MCF 10A (cell line): ENCODE measurements around the gene HERC2. TPM values are rescaled to one million over a fixed set of nuclear protein-coding genes. Genes with fewer than 3 reads are reported as not detected.
"Not testable (repeated sequence)": the region's sequence is repeated elsewhere in the genome, so short reads cannot be mapped to it uniquely, and the experiment has no call there.

Experiments
- BruUV-seq: library from RNA; stranded (reverse); fragments of 400-500 nt; replicated peaks from 2 replicates; lab custom pipeline; 2021; lab: Mats Ljungman, UMichigan
- CTCF ChIA-PET: fragments of 300-600 bp; sonication (Branson Sonifier 250); formaldehyde crosslinking; extraction: SDS; loops from one replicate; lab custom pipeline; 2021; ENCODE audit warnings: antibody characterized with exemption, inconsistent platforms; lab: Yijun Ruan, JAX
- POLR2A ChIA-PET: fragments of 300-600, 350-650 bp; sonication (Branson Sonifier 250); formaldehyde crosslinking; extraction: SDS; loops from one replicate; lab custom pipeline; 2020; ENCODE audit warnings: antibody characterized with exemption, inconsistent platforms; lab: Yijun Ruan, JAX
- DNase-seq: peaks from one replicate; pipeline ENCODE4 v3.0.0-alpha.2; 2018; ENCODE audit not compliant: unreplicated experiment
- H3K27ac Mint-ChIP-seq: one replicate; pipeline ENCODE4 v1.8.0; 2022; ENCODE audit warnings: mild to moderate bottlenecking, low read depth, mixed read lengths; ENCODE audit not compliant: unreplicated experiment
- H3K27me3 Mint-ChIP-seq: one replicate; pipeline ENCODE4 v1.8.0; 2022; ENCODE audit warnings: mixed read lengths; ENCODE audit not compliant: insufficient read depth, unreplicated experiment
- H3K36me3 Mint-ChIP-seq: one replicate; pipeline ENCODE4 v1.8.0; 2022; ENCODE audit warnings: mild to moderate bottlenecking, moderate library complexity, mixed read lengths; ENCODE audit not compliant: insufficient read depth, unreplicated experiment
- H3K4me1 Mint-ChIP-seq: one replicate; pipeline ENCODE4 v1.8.0; 2022; ENCODE audit warnings: mixed read lengths; ENCODE audit not compliant: insufficient read depth, unreplicated experiment
- H3K4me3 Mint-ChIP-seq: one replicate; pipeline ENCODE4 v1.8.0; 2022; ENCODE audit warnings: mild to moderate bottlenecking, moderate library complexity, mixed read lengths; ENCODE audit not compliant: unreplicated experiment
- H3K9me3 Mint-ChIP-seq: one replicate; pipeline ENCODE4 v1.8.0; 2022; ENCODE audit warnings: mixed read lengths; ENCODE audit not compliant: unreplicated experiment
- intact Hi-C: fragments of 100-400 bp; cut with micrococcal nuclease; formaldehyde crosslinking; loops from 2 replicates; pipeline ENCODE4 v1.14.1; 2022
- total RNA-seq: library from RNA; stranded (reverse); gene quantifications from 2 replicates; pipeline ENCODE4 v1.2.3, GENCODE V29; 2022
- TF ChIP-seq, protein P1 (sequence below): fragments of 200-600 bp; IDR thresholded peaks from one replicate; pipeline ENCODE4 v1.8.0; 2022; ENCODE audit warnings: antibody characterized with exemption, mild to moderate bottlenecking; ENCODE audit not compliant: unreplicated experiment

The HERC2 gene
- total RNA-seq, 1 experiment from 2014 or later: 65.2 TPM

- intact Hi-C loops: loop anchor here (1.0 to 10.0 kb wide), 3 partner anchors 851 to 1234 kb away; partner anchors contain the start of gene NSMCE3
- H3K4me3 Mint-ChIP-seq: no peak overlapping the region
- ChIA-PET CTCF (interaction anchor here (0.6 to 1.9 kb wide), 12 partner anchors 9 to 1242 kb away, joined by 3 to 18 read pairs (median 4); no protein-coding TSS in a partner anchor), POLR2A (no interaction called here)
- H3K36me3 Mint-ChIP-seq: peaks cover 44% of the 10 kb centered on the region
- peaks cover 5% of the 10 kb centered on the region for H3K4me1 Mint-ChIP-seq
- TF ChIP-seq, protein P1, sequence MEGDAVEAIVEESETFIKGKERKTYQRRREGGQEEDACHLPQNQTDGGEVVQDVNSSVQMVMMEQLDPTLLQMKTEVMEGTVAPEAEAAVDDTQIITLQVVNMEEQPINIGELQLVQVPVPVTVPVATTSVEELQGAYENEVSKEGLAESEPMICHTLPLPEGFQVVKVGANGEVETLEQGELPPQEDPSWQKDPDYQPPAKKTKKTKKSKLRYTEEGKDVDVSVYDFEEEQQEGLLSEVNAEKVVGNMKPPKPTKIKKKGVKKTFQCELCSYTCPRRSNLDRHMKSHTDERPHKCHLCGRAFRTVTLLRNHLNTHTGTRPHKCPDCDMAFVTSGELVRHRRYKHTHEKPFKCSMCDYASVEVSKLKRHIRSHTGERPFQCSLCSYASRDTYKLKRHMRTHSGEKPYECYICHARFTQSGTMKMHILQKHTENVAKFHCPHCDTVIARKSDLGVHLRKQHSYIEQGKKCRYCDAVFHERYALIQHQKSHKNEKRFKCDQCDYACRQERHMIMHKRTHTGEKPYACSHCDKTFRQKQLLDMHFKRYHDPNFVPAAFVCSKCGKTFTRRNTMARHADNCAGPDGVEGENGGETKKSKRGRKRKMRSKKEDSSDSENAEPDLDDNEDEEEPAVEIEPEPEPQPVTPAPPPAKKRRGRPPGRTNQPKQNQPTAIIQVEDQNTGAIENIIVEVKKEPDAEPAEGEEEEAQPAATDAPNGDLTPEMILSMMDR: peak; percentile 71
- H3K9me3 Mint-ChIP-seq: no peaks in the 10 kb centered on the region
- peak; percentile 75 for DNase-seq
- no peaks in the 10 kb centered on the region for H3K27me3 Mint-ChIP-seq
- H3K27ac Mint-ChIP-seq: no peak overlapping the region
- BruUV-seq: no TSS peak
These were observed 198.5 kb downstream of the HERC2 start for GRCh38 chr15:28123408-28124023.

DNA sequence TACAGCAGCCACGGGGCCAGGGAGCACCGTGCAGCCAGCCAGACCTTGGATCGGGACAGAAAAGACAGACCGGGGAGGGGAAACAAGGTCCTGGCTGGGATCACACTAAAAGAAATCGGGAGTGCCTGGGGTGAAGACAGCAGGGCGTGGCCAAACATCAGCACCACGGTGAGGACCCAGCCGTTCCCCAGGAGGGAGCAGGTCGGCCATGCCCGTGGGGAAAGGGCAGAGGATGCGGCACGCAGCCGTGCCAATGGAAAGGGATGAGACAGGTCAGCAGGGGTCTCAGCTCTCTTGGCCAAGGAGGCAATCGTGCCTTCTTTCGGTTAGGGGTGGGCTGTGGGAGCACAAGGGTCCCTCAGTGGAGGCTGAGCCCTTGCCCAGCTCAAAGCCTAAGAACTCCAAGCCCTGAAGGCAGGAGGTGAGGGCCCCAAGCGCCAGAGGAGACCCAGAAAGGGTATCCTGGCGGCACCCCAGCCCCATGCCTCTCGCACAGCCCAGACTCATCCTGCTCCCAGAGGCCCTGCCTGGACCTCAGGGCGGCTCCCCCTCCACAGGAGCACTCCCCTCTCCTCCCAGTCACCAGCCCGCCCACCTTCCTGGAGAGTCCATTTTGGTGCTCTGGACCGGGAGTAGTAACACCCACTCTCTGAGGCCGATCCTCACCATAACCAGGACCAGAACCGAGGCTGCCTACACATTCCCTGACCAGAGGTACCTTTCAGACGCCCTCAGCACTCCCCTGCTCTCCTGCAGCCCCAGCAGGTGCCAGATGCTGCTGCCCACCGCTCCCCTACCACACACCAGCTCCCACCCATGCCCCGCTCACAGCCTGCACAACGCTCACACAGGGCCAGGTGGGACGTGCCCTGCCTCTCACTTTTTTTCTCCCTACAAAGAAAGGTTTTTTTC is 199.7 kb downstream of the HERC2 start:
- no peak overlapping the region for H3K27ac Mint-ChIP-seq
- intact Hi-C loops: loop anchor here (5.0 to 10.0 kb wide), 2 partner anchors 853 to 1145 kb away; partner anchors contain the start of gene NSMCE3
- peaks cover 5% of the 10 kb centered on the region for H3K4me1 Mint-ChIP-seq
- CTCF ChIA-PET: interaction anchor here (0.6 to 1.9 kb wide), 5 partner anchors 8 to 1241 kb away, joined by 4 to 18 read pairs (median 4); no protein-coding TSS in a partner anchor
- H3K9me3 Mint-ChIP-seq: no peaks in the 10 kb centered on the region
- H3K36me3 Mint-ChIP-seq: peaks cover 56% of the 10 kb centered on the region
- DNase-seq: no peak
- H3K27me3 Mint-ChIP-seq: no peaks in the 10 kb centered on the region
- no TSS peak for BruUV-seq
- TF ChIP-seq, protein P1: no peak
- POLR2A ChIA-PET: interaction anchor here (0.6 kb wide), 1 partner anchor 811 kb away, joined by 3 read pairs; no protein-coding TSS in a partner anchor
- H3K4me3 Mint-ChIP-seq: no peak overlapping the region

DNA sequence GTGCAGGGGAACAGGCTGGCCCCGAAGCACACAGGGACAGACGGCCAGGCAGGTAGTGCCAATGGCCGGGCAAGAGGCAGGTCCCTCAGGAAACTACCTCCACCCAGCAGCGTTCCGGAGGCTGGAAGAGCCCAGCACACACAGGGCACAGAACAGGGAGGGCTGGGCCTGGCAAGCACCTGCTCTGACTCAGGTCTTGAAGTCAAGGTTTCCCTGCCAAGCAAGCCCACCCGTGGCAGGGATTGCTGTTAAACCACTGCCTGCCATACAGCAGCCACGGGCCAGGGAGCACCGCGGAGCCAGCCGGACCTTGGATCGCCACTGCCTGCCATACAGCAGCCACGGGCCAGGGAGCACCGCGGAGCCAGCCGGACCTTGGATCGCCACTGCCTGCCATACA is 200.4 kb downstream of the HERC2 start:
- CTCF ChIA-PET: interaction anchor here (0.6 kb wide), 1 partner anchor 1211 kb away, joined by 4 read pairs; no protein-coding TSS in a partner anchor
- H3K9me3 Mint-ChIP-seq, H3K4me3 Mint-ChIP-seq, H3K27ac Mint-ChIP-seq, DNase-seq, BruUV-seq, H3K4me1 Mint-ChIP-seq, H3K27me3 Mint-ChIP-seq, POLR2A ChIA-PET: not testable (repeated sequence)
- intact Hi-C loops: loop anchor here (5.0 to 10.0 kb wide), 2 partner anchors 853 to 1146 kb away; partner anchors contain the start of gene NSMCE3
- H3K36me3 Mint-ChIP-seq: peaks cover 62% of the 10 kb centered on the region

GRCh38 chr15:28120359-28120640 is 201.7 kb downstream of the HERC2 start:
- H3K36me3 Mint-ChIP-seq: peaks cover 74% of the 10 kb centered on the region
- intact Hi-C loops: loop anchor here (5.0 to 10.0 kb wide), 2 partner anchors 855 to 1147 kb away; partner anchors contain the start of gene NSMCE3
- no peak overlapping the region for H3K27ac Mint-ChIP-seq
- BruUV-seq: no TSS peak
- H3K9me3 Mint-ChIP-seq: no peaks in the 10 kb centered on the region
- ChIA-PET CTCF (no interaction called here), POLR2A (no interaction called here)
- H3K27me3 Mint-ChIP-seq: no peaks in the 10 kb centered on the region
- no peak for DNase-seq
- H3K4me1 Mint-ChIP-seq: no peaks in the 10 kb centered on the region
- TF ChIP-seq, protein P1: no peak
- no peak overlapping the region for H3K4me3 Mint-ChIP-seq
